Panc1 (cell line): ENCODE data around the gene MATN1.

Source experiments
- REST ChIP-seq, 2 experiments: IDR thresholded peaks; 2 replicates each; pipeline ENCODE4 v1.6.1; 2011 to 2012; ENCODE audit warnings: low read depth in 2 of 2, control low read depth in 1 of 2, low read length in 1 of 2, mild to moderate bottlenecking in 1 of 2, moderate library complexity in 1 of 2; ENCODE audit not compliant: insufficient read depth in 1 of 2
- TF ChIP-seq, protein P1 (sequence below): fragments of 450-650 bp; IDR thresholded peaks from 2 replicates; pipeline ENCODE4 v1.5.1; 2017; ENCODE audit warnings: mild to moderate bottlenecking

DNA sequence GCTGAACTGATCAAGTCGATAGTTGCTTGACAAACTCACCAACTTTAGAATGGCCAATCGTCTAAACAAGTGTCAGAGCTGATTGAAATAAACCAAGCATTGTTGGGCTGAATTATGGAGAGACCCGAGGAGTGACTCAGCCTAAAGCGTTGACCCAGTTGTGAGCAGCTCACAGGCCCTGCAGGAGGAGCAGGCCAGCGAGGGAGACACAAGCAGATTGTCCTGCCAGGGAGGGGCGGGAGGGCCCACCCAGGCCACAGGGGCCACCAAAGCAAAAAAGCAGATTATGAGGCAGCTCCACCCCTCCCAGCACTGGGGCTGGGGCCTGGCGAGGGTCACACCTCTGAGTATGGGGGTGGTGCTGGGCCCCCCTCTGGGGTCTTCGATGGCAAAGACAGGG lies 10.1 kb upstream of the MATN1 start:
- TF ChIP-seq REST (IDR thresholded peaks at IDR 0.05; ENCODE audit: insufficient read depth in 1 of 2, low read depth in 2 of 2, low read length in 1 of 2) = no peak
- TF ChIP-seq, protein P1, sequence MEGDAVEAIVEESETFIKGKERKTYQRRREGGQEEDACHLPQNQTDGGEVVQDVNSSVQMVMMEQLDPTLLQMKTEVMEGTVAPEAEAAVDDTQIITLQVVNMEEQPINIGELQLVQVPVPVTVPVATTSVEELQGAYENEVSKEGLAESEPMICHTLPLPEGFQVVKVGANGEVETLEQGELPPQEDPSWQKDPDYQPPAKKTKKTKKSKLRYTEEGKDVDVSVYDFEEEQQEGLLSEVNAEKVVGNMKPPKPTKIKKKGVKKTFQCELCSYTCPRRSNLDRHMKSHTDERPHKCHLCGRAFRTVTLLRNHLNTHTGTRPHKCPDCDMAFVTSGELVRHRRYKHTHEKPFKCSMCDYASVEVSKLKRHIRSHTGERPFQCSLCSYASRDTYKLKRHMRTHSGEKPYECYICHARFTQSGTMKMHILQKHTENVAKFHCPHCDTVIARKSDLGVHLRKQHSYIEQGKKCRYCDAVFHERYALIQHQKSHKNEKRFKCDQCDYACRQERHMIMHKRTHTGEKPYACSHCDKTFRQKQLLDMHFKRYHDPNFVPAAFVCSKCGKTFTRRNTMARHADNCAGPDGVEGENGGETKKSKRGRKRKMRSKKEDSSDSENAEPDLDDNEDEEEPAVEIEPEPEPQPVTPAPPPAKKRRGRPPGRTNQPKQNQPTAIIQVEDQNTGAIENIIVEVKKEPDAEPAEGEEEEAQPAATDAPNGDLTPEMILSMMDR = no peak
